ENCODE measurements around the gene SPRR2F. TPM values are rescaled to one million over a fixed set of nuclear protein-coding genes. Genes with fewer than 3 reads are reported as not detected.

Gene SPRR2F
- total and polyA plus RNA-seq, 9 of the 15 experiments (the other 6 are each of a cell fraction or from before 2014, with no cell fraction given), result 0.22 to 2.0 (median 0.41) TPM; not detected in 4

DNA sequence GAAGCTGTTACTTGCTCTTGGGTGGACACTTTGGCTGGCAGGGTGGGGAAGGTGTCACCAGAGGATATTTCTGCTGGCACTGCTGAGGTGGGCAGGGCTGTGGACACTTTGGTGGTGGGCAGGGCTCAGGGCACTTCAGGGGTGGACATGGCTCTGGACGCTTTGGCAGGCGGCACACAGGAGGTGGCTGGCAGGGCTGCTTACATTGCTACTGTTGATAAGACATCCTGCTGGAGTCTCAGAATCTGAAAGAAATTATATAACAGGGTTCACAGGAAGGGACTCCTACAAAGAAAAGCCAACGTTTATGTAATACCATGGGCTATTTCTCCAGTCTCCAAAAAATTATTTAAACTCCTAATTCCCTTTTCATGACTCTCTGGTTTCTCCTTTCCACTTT is 27.2 kb upstream of the SPRR2F start (continued):
- TF ChIP-seq, protein P1, sequence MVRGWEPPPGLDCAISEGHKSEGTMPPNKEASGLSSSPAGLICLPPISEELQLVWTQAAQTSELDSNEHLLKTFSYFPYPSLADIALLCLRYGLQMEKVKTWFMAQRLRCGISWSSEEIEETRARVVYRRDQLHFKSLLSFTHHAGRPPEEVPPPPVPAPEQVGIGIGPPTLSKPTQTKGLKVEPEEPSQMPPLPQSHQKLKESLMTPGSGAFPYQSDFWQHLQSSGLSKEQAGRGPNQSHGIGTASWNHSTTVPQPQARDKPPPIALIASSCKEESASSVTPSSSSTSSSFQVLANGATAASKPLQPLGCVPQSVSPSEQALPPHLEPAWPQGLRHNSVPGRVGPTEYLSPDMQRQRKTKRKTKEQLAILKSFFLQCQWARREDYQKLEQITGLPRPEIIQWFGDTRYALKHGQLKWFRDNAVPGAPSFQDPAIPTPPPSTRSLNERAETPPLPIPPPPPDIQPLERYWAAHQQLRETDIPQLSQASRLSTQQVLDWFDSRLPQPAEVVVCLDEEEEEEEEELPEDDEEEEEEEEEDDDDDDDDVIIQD (CRISPR knock-in tag; IDR thresholded peaks at IDR 0.05), result no peak
- no peak for TF ChIP-seq TFAM (CRISPR knock-in tag; conservative IDR thresholded peaks at IDR 0.05)
- TF ChIP-seq, protein P2, sequence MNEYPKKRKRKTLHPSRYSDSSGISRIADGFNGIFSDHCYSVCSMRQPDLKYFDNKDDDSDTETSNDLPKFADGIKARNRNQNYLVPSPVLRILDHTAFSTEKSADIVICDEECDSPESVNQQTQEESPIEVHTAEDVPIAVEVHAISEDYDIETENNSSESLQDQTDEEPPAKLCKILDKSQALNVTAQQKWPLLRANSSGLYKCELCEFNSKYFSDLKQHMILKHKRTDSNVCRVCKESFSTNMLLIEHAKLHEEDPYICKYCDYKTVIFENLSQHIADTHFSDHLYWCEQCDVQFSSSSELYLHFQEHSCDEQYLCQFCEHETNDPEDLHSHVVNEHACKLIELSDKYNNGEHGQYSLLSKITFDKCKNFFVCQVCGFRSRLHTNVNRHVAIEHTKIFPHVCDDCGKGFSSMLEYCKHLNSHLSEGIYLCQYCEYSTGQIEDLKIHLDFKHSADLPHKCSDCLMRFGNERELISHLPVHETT (CRISPR knock-in tag; conservative IDR thresholded peaks at IDR 0.05 in 1 of 2, IDR thresholded peaks at IDR 0.05 in 1 of 2), result no peak
- no peak for TF ChIP-seq RFX7 (CRISPR knock-in tag; IDR thresholded peaks at IDR 0.05)

DNA sequence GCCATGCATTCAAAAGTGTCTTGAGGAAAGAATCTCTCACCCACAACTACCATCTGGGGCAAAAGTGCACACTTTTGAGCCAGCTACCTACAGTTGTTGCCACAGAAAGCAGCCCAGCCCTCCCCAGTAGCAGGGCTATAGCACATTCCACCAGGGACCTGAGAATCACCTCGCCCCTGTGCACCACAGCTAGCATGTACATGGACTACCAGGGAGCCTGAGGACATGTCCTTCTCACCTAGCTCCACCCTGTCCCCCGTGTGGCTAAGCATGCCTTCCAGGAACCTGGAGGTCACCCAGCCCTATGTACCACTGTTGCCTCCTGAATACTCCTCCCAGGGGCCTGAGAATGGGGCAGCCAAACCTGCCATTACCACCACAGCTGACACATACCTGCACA is 20.4 kb upstream of the SPRR2F start:
- Histone ChIP-seq H3K27ac (ENCODE audit: extremely low read depth, low read depth, low read length) (no peak overlapping the region), H3K4me1 (replicated peaks in 1 of 2; ENCODE audit: control insufficient read depth in 2 of 2, insufficient read depth in 2 of 2, low read length in 2 of 2) (no peaks in the 10 kb centered on the region), H4K20me1 (replicated peaks; ENCODE audit: control insufficient read depth, insufficient read depth, low read length) (no peaks in the 10 kb centered on the region), H3K9me1 (ENCODE audit: control insufficient read depth, insufficient read depth, low read length) (no peaks in the 10 kb centered on the region), H3K79me2 (ENCODE audit: control insufficient read depth, insufficient read depth, low read length) (no peaks in the 10 kb centered on the region), H3K9ac (ENCODE audit: insufficient read depth in 1 of 2, low read depth in 2 of 2, low read length in 2 of 2) (no peak overlapping the region), H3K4me3 (no peak overlapping the region), H3K9me3 (replicated peaks; ENCODE audit: control insufficient read depth, insufficient read depth, low read depth, low read length) (no peaks in the 10 kb centered on the region), H3K4me2 (ENCODE audit: insufficient read depth, low read length) (no peak overlapping the region), H2AFZ (ENCODE audit: low read depth, low read length) (no peak overlapping the region), H3K36me3 (ENCODE audit: control insufficient read depth, insufficient read depth, low read length) (no peaks in the 10 kb centered on the region), H3K27me3 (ENCODE audit: control insufficient read depth in 2 of 2, insufficient read depth in 2 of 2, low read length in 2 of 2) (0 out of 5 replicates have a peak, but pooled peaks cover 0 to 3% of the 10 kb centered on the region in 2 experiments)
- in situ Hi-C loops (cut with MboI) (no loop called here), intact Hi-C loops (cut with micrococcal nuclease) (no loop called here)
- WGBS (ENCODE audit: insufficient coverage, low coverage, missing lambda C conversion rate), result 0% methylated on average over 2 of the region's 2 CpGs
- POLR2A ChIA-PET, result interaction anchor here (0.7 kb wide), 1 partner anchor 277 kb away, joined by 4 read pairs; no protein-coding TSS in a partner anchor
- DNase-seq (ENCODE audit: extremely low read depth in 1 of 4, low spot score in 3 of 4) (no peak), ATAC-seq (no peak), FAIRE-seq (no peak)
- no TSS peak for BruUV-seq (replicated peaks)
- CTCF ChIA-PET (ENCODE audit: low intra/inter-chr PET ratio), result no interaction called here
- TF ChIP-seq NUFIP1 (IDR thresholded peaks at IDR 0.05; ENCODE audit: partially characterized antibody) (no peak), HMG20A (CRISPR knock-in tag; conservative IDR thresholded peaks at IDR 0.05) (no peak), ZNF41 (CRISPR knock-in tag; conservative IDR thresholded peaks at IDR 0.05) (no peak), RBM17 (IDR thresholded peaks at IDR 0.05; ENCODE audit: borderline replicate concordance, low read depth, low read length) (no peak), NR2C1 (IDR thresholded peaks at IDR 0.05) (no peak), NR2C1 (tag; IDR thresholded peaks at IDR 0.05) (no peak), SMAD3 (CRISPR knock-in tag; conservative IDR thresholded peaks at IDR 0.05) (no peak), HOXB6 (CRISPR knock-in tag; IDR thresholded peaks at IDR 0.05; ENCODE audit: borderline replicate concordance) (no peak), ESRRA (IDR thresholded peaks at IDR 0.05; ENCODE audit: borderline replicate concordance, low read depth) (no peak), NR2C2 (CRISPR knock-in tag; IDR thresholded peaks at IDR 0.05) (no peak), NR2C2 (tag; IDR thresholded peaks at IDR 0.05) (no peak), CBFA2T3 (IDR thresholded peaks at IDR 0.05) (no peak), RBBP5 (IDR thresholded peaks at IDR 0.05; ENCODE audit: borderline replicate concordance, insufficient read depth, low read length, poor library complexity, severe bottlenecking) (no peak)
- TF ChIP-seq, protein P3, sequence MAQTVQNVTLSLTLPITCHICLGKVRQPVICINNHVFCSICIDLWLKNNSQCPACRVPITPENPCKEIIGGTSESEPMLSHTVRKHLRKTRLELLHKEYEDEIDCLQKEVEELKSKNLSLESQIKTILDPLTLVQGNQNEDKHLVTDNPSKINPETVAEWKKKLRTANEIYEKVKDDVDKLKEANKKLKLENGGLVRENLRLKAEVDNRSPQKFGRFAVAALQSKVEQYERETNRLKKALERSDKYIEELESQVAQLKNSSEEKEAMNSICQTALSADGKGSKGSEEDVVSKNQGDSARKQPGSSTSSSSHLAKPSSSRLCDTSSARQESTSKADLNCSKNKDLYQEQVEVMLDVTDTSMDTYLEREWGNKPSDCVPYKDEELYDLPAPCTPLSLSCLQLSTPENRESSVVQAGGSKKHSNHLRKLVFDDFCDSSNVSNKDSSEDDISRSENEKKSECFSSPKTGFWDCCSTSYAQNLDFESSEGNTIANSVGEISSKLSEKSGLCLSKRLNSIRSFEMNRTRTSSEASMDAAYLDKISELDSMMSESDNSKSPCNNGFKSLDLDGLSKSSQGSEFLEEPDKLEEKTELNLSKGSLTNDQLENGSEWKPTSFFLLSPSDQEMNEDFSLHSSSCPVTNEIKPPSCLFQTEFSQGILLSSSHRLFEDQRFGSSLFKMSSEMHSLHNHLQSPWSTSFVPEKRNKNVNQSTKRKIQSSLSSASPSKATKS (CRISPR knock-in tag; IDR thresholded peaks at IDR 0.05), result no peak

All from K562 (cell line).